GM18861 (cell line): Measurements from ENCODE around the gene RASA3.
A peak's percentile ranks its signal among the peaks of the same experiment; 100 is the strongest.
"Not testable (repeated sequence)": the region's sequence is repeated elsewhere in the genome, so short reads cannot be mapped to it uniquely, and the experiment has no call there.

Experiments used
- ATAC-seq: cut with Tn5 transposase; IDR thresholded peaks from one replicate; pipeline ENCODE4 v1.9.1; 2021; ENCODE audit not compliant: unreplicated experiment

The RASA3 gene, protein sequence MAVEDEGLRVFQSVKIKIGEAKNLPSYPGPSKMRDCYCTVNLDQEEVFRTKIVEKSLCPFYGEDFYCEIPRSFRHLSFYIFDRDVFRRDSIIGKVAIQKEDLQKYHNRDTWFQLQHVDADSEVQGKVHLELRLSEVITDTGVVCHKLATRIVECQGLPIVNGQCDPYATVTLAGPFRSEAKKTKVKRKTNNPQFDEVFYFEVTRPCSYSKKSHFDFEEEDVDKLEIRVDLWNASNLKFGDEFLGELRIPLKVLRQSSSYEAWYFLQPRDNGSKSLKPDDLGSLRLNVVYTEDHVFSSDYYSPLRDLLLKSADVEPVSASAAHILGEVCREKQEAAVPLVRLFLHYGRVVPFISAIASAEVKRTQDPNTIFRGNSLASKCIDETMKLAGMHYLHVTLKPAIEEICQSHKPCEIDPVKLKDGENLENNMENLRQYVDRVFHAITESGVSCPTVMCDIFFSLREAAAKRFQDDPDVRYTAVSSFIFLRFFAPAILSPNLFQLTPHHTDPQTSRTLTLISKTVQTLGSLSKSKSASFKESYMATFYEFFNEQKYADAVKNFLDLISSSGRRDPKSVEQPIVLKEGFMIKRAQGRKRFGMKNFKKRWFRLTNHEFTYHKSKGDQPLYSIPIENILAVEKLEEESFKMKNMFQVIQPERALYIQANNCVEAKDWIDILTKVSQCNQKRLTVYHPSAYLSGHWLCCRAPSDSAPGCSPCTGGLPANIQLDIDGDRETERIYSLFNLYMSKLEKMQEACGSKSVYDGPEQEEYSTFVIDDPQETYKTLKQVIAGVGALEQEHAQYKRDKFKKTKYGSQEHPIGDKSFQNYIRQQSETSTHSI

DNA sequence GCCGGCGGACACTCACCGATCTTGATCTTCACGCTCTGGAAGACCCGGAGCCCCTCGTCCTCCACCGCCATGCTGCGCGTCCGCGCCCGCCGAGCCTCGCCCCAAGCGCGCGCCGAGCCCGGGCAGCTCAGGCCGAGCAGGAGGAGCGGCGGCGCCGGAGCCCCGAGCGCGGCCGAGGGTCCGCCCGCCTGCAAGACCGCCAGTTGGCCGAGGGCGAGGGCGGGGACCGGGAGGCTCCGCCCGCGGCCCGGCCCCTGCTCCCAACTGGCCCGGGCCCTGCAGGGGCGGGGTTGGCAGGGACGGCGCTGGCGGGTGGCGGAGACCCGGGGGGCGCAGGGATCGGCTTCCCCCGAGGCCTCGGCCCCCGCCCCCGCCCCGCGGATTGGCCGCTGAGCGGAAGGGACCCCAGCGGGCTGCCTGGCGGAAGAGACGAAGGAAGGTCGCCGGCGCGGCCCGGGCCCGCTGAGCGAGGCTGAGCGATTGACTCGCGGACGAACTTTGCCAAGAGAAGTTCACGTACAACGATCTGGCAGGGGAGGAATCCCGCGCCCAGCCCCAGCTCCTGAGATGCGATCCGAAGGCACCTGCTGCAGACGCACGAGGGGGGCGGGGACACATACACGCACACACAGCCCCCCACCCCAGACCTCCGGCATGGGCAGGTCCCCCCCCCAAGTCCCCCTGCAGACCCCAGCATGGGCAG is at the start of gene RASA3:
Gene RASA3, minus strand, starts transcription at position 205 of the 703 bp plus-strand sequence. Its CDS starts 134 bp downstream, at position 71.
- ATAC-seq = peak; percentile 49

DNA sequence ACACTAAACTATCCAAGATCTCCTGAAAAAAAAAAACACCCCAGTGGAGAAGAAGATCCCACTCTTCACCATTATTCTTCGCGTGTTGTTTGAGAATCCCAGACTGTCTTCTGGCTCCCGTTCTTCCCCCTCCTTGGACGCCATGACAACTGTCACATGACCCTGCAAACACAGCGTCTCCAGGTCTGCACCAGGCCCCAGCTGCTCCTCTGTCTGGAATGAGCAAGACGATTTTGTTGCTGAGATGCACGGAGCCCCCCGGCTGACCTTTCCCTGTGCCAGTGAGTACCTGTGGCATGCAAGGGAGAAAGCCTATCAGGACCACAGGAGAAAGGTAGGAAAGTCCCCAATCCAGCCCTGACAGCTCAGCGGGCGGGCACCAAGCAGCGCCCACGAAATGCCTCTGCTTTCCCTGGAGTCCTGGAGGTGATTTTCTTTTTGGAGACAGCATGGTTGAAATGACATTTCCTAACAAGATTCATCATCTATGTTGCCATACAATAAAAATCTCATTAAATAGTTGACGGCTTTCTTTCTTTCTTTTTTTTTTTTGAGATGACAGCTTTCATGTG is 46.8 kb upstream of the RASA3 start, which contains the start of gene CFAP97D2:
Gene CFAP97D2, plus strand, starts transcription at position 171 of the 572 bp plus-strand sequence. Its CDS starts 74 bp downstream, at position 245.
- ATAC-seq = no peak

DNA sequence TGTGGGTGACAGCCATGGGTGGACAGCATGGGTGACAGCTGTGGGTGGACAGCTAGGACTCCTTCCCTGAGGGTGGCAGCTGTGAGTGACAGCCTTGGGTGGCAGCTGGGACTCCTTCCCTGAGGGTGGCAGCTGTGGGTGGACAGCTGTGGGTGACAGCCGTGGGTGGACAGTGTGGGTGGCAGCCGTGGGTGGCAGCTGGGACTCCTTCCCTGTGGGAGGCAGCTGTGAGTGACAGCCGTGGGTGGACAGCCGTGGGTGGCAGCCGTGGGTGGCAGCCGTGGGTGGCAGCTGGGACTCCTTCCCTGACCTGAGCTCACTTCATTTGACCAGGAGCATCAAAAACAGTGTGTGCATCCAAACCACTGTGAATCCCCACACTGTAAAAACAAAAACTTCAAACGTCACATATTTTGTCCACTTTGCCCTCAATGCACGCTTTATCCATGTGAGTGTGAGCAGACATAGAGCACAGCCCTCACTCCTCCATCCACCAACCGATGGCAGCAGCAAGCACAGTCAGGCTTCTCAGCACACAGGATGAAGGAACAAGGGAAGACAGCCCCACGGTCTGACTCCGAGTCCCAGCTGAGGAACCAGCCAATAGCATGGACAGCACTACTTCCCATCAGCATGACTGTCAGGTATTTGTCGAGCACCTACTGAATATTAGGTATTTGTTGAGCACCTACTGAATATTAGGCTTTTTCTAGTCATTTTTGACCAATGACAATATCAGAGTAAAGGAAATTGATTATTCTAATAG is 45.0 kb upstream of the RASA3 start:
- no peak for ATAC-seq

DNA sequence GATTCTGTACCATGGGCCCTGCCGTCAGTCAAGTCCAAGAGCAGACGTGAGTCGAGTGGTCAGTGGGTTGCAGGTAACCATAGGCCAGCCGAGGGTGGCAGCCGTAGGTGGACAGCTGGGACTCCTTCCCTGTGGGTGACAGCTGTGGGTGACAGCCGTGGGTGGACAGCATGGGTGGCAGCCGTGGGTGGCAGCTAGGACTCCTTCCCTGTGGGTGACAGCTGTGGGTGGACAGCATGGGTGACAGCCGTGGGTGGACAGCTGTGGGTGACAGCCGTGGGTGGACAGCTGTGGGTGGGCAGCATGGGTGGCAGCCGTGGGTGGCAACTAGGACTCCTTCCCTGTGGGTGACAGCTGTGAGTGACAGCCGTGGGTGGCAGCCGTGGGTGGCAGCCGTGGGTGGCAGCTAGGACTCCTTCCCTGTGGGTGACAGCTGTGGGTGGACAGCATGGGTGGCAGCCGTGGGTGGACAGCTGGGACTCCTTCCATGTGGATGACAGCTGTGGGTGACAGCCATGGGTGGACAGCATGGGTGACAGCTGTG is 44.0 kb upstream of the RASA3 start:
- ATAC-seq = not testable (repeated sequence)

DNA sequence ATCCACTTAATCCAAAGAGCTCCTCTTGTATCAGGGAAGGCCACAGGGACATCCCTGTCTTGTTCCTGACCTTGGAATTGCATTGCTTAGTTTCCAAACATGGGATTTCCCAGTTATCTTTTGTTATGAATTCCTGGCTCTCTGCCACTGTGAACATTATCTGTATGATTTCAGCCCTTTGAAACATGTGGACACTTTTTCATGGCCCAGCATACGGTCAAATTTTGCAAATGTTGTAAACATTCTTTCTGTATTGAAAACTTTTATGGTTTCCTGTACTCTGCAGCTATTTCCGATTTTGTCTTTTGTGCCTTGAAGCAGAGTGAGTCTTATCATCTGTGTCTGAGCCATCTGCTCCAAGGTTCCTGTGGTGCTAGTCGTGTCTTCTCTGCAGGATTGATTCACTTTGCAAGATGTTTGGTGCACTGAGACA is 42.1 kb upstream of the RASA3 start:
- no peak for ATAC-seq

DNA sequence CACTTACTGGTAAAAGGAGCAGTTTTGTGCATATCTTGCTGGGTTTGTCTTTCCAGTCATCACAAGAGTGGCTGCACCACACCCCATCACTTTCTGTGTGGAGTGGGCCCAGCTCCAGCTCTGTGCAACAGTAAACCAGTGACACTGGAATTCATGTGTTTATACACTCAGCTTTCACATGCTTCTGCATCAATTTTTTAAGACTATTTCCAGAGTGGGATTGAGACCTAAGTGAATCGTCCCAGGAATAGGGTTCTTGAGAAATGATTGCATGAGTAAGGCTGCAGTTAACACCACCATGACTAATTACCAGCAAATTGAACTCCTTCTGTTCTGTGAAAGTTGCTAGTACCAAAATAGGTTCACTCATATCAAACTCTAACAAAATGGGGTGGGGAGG is 41.3 kb upstream of the RASA3 start:
- ATAC-seq = no peak

DNA sequence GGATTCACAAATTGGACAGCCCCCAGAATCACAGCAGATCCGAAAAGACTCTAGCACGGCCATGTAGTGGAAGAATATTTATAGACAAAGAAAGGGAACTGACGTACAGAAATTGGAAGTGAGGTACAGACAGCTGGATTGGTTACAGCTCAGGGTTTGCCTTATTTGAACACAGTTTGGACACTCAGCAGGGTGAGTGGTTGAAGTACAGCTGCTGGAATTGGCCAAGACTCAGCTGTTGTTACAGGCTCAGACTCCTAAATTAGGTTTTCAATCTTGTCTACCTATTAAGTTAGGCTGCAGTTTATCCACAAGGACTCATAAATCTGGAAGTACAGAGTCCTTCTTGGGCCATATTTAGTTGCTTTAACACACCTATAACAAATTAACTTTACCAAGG is 40.8 kb upstream of the RASA3 start:
- ATAC-seq = no peak

DNA sequence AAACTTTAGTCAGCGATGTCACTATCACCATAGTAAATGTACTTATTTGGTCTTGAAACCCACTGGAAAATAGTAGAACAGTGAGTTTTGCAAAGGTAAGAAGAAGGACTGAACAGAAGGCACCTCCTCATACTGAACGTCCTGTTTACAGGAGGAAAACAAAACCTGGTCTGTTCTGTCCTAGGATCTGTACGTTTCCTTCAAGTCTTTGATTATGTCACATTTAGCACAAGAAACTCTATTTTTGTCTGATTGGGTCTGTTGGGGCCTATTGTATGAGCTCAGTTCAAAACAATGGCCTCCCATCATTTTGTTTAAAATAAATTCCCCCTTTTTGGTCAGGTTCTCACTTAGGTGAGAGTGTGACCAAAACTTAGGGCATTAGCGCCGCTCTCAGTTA is 35.5 kb upstream of the RASA3 start:
- ATAC-seq = no peak

DNA sequence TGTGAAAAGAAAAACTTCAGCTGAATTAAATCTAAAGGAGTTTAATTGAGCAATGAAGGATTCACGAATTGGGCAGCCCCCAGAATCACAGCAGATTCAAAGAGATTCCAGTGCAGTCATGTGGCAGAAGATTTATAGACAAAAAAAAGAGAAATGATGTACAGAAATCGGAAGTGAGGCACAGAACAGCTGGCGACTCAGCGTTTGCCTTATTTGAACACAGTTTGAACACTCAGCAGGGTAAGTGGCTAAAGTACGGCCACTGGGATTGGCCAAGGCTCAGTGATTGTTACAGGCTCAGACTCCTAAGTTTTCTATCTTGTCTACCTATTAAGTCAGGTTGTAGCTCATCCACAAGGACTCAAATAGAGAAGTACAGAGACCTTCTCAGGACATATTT is 35.0 kb upstream of the RASA3 start:
- ATAC-seq = no peak

DNA sequence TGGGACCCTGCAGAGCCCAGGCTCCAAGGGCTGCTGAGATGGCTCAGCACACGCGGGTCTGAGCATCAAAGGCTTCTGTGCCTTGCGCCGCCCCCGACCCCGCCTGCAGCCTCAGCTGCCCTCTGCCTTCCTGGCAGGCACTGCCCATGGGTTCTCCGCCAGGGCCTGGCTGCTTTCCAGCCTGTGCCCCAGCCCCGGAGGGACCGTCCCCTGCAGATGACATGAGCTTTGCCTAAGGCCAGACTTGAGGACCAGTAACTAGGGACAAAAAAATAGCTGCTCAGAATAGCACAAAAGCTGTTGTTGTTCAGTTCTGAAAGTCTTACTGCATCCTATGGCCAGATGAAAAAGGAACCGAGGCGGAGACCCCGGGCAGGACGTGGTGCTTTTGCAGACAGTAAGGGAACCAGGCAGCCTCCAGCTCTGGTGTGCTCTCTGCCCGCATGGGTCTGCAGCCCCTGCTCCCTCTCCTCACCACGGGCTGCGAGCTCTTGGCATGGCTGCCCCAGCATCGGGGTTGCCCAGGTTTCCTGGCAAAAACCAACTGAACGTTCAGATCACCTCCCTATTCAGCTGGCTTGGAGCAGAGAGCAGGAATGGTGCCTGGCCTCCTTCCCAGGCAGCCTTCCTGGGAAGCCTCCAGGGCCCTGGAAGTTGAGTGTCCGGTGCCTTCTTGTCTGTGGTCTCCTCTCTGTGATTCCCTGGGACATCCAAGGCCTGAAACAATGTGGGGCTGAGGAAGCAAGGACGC is 34.1 kb upstream of the RASA3 start:
- no peak for ATAC-seq

DNA sequence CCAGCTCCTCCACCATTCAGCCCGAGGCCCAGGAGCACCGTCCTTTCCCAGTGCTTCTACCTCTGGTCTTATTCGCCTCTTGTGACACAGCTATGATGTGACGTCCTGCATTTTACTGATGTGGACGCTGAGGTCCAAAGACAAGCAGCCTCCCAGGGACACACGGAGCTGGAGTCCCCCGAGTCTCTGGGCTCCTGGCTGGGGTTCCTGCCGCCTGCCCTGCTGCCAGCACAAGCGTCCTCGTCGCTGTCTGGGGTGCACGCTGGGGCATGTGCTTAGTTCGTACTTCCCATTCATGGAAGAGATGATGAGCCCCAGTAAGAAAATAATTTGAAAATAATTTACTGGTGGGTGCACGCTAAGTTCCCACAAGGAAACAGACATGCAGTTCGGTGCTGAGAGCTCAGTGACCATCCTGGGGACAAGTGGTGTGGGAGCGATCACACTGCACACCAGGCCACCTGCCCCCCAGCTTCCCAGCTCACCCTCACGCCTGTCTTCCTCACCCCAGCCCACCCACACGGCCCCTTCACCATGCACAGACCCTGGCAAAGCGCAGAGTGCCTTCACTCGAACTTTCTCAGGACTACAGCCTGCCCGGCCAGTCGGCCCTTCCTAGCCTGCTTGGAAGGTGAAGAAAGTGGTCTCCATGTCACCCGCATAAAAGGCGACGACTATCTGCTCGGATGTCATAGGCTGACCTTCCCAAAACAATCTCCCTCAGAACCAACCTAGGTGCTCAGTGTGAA is 32.4 kb upstream of the RASA3 start:
- ATAC-seq = no peak

DNA sequence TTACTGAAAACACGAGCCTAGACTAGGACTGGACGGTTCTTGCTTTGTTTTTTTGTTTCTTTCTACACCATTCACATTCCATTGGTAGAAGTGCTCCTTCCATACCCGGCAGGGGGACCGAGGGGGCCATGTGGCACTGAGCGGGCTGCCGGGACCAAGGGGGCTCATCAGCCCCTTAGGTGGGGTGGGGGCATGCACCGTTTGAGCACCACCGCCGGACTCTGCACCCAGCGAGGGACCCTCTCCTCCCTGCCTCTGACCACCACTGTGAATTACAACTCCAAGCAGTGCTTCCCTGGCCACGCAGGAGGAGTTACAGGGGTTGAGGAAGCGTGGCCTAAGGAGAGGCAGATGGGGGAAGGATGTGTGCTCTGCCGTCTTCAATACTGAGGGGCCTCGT is 31.6 kb upstream of the RASA3 start:
- no peak for ATAC-seq

DNA sequence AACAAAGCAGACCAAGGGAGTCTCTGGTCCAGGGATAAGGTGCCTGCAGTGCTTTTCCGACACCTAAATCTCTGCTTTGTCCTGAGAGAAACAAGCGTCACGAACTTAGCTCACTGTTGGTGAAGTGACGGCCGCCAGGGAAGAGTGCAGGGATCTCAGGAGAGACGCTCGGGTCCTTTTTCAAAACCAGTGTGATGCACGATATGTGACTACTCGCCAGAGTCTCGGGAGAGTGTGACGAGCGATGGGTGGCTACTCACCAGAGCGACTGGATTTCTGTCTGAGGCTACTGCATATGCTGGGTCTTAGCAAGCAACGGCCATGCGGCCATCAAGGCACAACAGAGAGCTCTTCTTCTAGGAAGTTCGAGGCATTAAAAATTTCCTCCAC is 30.1 kb upstream of the RASA3 start:
- no peak for ATAC-seq

DNA sequence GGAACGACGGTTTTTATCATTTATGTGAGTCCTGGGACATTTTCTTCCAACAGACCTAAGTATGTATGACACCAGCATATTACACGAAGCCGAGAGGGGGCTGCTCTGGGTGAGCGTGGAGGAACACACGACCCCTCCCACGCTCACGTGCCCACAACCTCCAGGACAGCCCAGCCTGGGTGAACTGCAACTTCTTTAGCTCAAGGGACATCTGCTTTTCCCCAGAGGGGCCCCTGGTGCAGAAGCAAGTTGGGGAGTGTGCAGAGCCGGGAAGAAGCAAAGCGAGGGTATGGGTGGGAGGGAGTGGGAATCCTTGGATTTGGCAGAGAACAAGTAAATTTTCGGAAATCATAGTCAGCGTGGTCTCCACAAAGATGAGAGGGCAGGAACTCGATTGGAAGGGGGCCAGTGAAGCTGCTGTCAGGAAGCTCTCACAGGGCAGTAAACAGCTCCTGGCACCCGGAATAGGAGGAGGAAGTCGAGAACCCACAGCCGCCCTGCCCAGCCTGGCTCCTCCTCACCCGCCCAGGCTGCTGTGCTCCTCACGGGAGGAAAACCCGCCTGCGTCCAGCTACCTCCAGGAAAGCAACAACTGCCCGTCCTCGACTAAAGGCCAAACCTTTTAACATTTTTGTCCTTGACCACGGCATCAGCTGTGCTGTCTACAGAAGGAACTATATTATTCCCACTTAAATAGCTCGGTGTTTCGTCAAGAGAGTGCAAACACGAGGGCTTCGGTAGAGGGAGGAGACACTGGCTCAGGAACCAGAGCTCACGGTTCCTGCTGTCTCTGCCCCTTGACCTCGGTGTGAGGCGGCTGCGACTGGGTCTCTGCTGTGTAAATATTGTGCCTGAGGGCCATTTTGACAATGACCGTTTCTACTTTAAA is 29.5 kb upstream of the RASA3 start:
- no peak for ATAC-seq

DNA sequence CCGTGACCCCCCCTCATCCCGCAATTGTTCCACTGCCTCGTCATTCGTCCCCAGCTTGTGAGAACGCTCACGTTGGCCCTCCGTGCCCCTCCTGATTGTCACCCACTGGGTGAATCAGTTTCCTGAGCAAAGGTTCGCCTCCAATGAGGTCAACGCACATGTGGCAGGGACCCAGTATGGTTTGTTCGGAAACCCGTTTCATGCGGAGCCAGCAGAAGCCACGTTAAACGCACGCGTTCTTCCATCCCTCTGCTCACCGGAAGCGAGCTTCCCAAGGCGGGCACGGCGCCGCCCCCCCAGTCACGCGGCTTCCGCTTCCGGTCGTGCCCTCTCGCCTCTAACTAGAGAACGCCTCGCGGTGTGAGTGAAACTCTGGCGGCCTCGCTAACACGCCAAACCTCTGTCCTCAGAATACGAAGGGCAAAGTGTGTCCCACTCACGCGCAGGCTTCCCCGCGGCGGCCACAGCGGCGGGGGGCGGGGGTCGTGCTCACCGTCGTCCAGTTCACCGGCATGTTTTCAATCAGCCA is 28.7 kb upstream of the RASA3 start:
- no peak for ATAC-seq

DNA sequence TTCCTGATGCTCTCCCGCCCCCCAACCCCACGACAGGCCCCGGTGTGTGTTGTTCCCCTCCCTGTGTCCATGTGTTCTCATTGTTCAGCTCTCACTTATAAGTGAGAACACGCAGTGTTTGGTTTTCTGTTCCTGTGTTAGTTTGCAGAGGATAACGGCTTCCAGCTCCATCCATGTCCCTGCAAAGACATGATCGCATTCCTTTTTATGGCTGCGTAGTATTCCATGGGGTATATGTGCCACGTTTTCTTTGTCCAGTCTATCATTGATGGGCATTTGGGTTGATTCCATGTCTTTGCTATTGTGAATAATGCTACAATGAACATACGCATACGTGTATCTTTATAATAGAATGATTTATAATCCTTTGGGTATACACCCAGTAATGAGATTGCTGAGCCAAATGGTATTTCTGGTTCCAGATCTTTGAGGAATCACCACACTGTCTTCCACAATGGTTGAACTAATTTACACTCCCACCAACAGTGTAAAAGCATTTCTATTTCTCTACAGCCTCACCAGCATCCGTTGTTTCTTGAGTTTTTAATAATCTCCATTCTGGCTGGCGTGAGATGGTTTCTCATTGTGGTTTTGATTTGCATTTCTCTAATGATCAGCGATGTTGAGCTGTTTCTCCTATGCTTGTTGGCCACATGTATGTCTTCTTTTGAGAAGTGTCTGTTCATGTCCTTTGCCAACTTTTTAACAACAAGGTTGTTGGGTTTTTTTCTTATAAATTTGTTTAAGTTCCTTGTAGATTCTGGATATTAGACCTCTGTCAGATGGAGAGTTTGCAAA is 26.6 kb upstream of the RASA3 start:
- ATAC-seq = not testable (repeated sequence)
